ENCODE results near the gene CCDC142.

- TF ChIP-seq CTCF (IDR thresholded peaks at IDR 0.05) = no peak
- no peak for TF ChIP-seq POLR2A (IDR thresholded peaks at IDR 0.05)
Measured at GRCh38 chr2:74502147-74502719, 19.4 kb upstream of the CCDC142 start.

All from thyroid gland (tissue), 4 donors.